Measurements from ENCODE around the gene CHD9NB. TPM values are rescaled to one million over a fixed set of nuclear protein-coding genes. Genes with fewer than 3 reads are reported as not detected.

CHD9NB gene
- total RNA-seq, 2 donors from 2014 or later, result 3.1 to 12.5 TPM

- no peak for ATAC-seq
- intact Hi-C loops (cut with DNase I), result no loop called here
These were observed 39.6 kb upstream of the CHD9NB start for GRCh38 chr16:53092284-53092683.

GRCh38 chr16:53091466-53092211 is 38.9 kb upstream of the CHD9NB start:
- ATAC-seq, result peak; percentile 41
- TF ChIP-seq POLR2A (IDR thresholded peaks at IDR 0.05) (no peak), CTCF (IDR thresholded peaks at IDR 0.05) (no peak)
- peak; percentile 19 to 71 (median 32) for DNase-seq
- Histone ChIP-seq H3K4me1 (peaks cover 19% of the 10 kb centered on the region), H3K9me3 (no peaks in the 10 kb centered on the region), H3K4me3 (no peak overlapping the region), H3K36me3 (replicated peaks in 1 of 2; ENCODE audit: insufficient read depth in 1 of 2, low read depth in 2 of 2) (no peaks in the 10 kb centered on the region), H3K27ac (peak overlapping the region in 2 of 4 donors; percentile 63 to 73), H3K27me3 (no peaks in the 10 kb centered on the region)
- intact Hi-C loops (cut with DNase I), result no loop called here
- 64 to 72% methylated on average over 7 of the region's 7 CpGs for WGBS, 2 donors

More at GRCh38 chr16:53092284-53092683, 39.6 kb upstream of the CHD9NB start:
- H3K36me3 ChIP-seq (replicated peaks in 1 of 2; ENCODE audit: insufficient read depth in 1 of 2, low read depth in 2 of 2), result no peaks in the 10 kb centered on the region
- WGBS, 2 donors, result 91 to 96% methylated on average over 2 of the region's 2 CpGs
- H3K4me3 ChIP-seq, result no peak overlapping the region
- TF ChIP-seq CTCF (IDR thresholded peaks at IDR 0.05), result no peak
- no peak for TF ChIP-seq POLR2A (IDR thresholded peaks at IDR 0.05)
- peaks cover 19% of the 10 kb centered on the region for H3K4me1 ChIP-seq
- DNase-seq, result no peak
- no peaks in the 10 kb centered on the region for H3K27me3 ChIP-seq
- peak overlapping the region in 2 of 4 donors; percentile 63 to 73 for H3K27ac ChIP-seq
- no peaks in the 10 kb centered on the region for H3K9me3 ChIP-seq

- peak; percentile 51 to 79 (median 66) for DNase-seq
- Histone ChIP-seq H3K27me3 (no peaks in the 10 kb centered on the region), H3K27ac (peak overlapping the region in 2 of 4 donors; percentile 63 to 73), H3K4me1 (peaks cover 25% of the 10 kb centered on the region), H3K9me3 (no peaks in the 10 kb centered on the region), H3K4me3 (no peak overlapping the region), H3K36me3 (replicated peaks in 1 of 2; ENCODE audit: insufficient read depth in 1 of 2, low read depth in 2 of 2) (no peaks in the 10 kb centered on the region)
- intact Hi-C loops (cut with DNase I), result no loop called here
- peak; percentile 69 for ATAC-seq
- TF ChIP-seq CTCF (IDR thresholded peaks at IDR 0.05) (no peak), POLR2A (IDR thresholded peaks at IDR 0.05) (peak in 1 of 3 donors; percentile 14)
- WGBS, 2 donors, result 42 to 67% methylated on average over 4 to 13 of the region's 13 CpGs
These were observed 38.1 kb upstream of the CHD9NB start for GRCh38 chr16:53090591-53091411.

- no peaks in the 10 kb centered on the region for H3K36me3 ChIP-seq (replicated peaks in 1 of 2; ENCODE audit: insufficient read depth in 1 of 2, low read depth in 2 of 2)
- no peaks in the 10 kb centered on the region for H3K9me3 ChIP-seq
- TF ChIP-seq CTCF (IDR thresholded peaks at IDR 0.05) (no peak), POLR2A (IDR thresholded peaks at IDR 0.05) (no peak)
- H3K4me3 ChIP-seq, result no peak overlapping the region
- intact Hi-C loops (cut with DNase I), result no loop called here
- ATAC-seq (no peak), DNase-seq (no peak)
- peaks cover 31% of the 10 kb centered on the region for H3K4me1 ChIP-seq
- peak overlapping the region in 2 of 4 donors; percentile 63 to 73 for H3K27ac ChIP-seq
- WGBS, 2 donors, result 55 to 65% methylated on average over 5 of the region's 5 CpGs
- H3K27me3 ChIP-seq, result no peaks in the 10 kb centered on the region
These were observed 37.5 kb upstream of the CHD9NB start for GRCh38 chr16:53090286-53090590.

Measured in body of pancreas (tissue), 4 donors.